HPDE6-E6E7 (cell line): ENCODE data around the gene PCDHA1.

ENCODE experiments used
- DNase-seq: peaks from one replicate; pipeline ENCODE4 v3.0.0; 2011; ENCODE audit warnings: missing footprints; ENCODE audit errors: extremely low spot score

The PCDHA1 gene

GRCh38 chr5:140923601-140924000 lies 137.7 kb downstream of the PCDHA1 start:
- no peak for DNase-seq

GRCh38 chr5:140925806-140926442 lies 140.0 kb downstream of the PCDHA1 start, which contains the start of gene PCDHAC1:
Gene PCDHAC1 (plus strand): TSS chr5:140926299. CDS start chr5:140926893, 594 bp downstream.
- peak; percentile 40 for DNase-seq

GRCh38 chr5:140926443-140927227 lies 140.7 kb downstream of the PCDHA1 start:
- peak; percentile 79 for DNase-seq

- peak; percentile 20 for DNase-seq
These were observed 141.3 kb downstream of the PCDHA1 start for GRCh38 chr5:140927228-140927573.

GRCh38 chr5:140934964-140935606 lies 149.1 kb downstream of the PCDHA1 start:
- DNase-seq, result no peak

GRCh38 chr5:140946578-140946977 lies 160.6 kb downstream of the PCDHA1 start:
- no peak for DNase-seq

- DNase-seq, result no peak
These were observed 165.7 kb downstream of the PCDHA1 start for GRCh38 chr5:140951636-140952035.

- no peak for DNase-seq
These were observed 167.3 kb downstream of the PCDHA1 start for GRCh38 chr5:140953234-140953633.

- DNase-seq, result no peak
These were observed 176.2 kb downstream of the PCDHA1 start for GRCh38 chr5:140962190-140962589.

GRCh38 chr5:140964356-140964755 lies 178.4 kb downstream of the PCDHA1 start:
- DNase-seq, result no peak

- no peak for DNase-seq
These were observed 180.0 kb downstream of the PCDHA1 start for GRCh38 chr5:140965905-140966292.

- peak; percentile 41 for DNase-seq
These were observed 180.6 kb downstream of the PCDHA1 start, which contains the start of gene PCDHAC2 for GRCh38 chr5:140966293-140967225. Gene PCDHAC2 (plus strand): TSS chr5:140966476. CDS start chr5:140966767, 291 bp downstream.

- DNase-seq, result no peak
These were observed 181.4 kb downstream of the PCDHA1 start for GRCh38 chr5:140967226-140967893.

GRCh38 chr5:140969880-140970279 lies 183.9 kb downstream of the PCDHA1 start:
- no peak for DNase-seq

- no peak for DNase-seq
These were observed 187.6 kb downstream of the PCDHA1 start for GRCh38 chr5:140973550-140973949.

GRCh38 chr5:140977003-140977402 lies 191.1 kb downstream of the PCDHA1 start:
- peak; percentile 43 for DNase-seq

GRCh38 chr5:140978260-140978659 lies 192.3 kb downstream of the PCDHA1 start:
- no peak for DNase-seq

- no peak for DNase-seq
These were observed 193.0 kb downstream of the PCDHA1 start for GRCh38 chr5:140978983-140979382.

GRCh38 chr5:140982083-140982716 lies 196.3 kb downstream of the PCDHA1 start:
- no peak for DNase-seq

- no peak for DNase-seq
These were observed 200.2 kb downstream of the PCDHA1 start for GRCh38 chr5:140986117-140986521.
